Transverse colon (tissue), 4 donors: Measurements from ENCODE around the gene KRT74.

Source experiments
- CTCF ChIP-seq, 5 experiments: fragments of 200-600 bp in 3 of 5; fragments of 450-650 bp in 2 of 5; sonication (generic) in 3 of 5; IDR thresholded peaks; 1 replicate in 2 of 5; 2 replicates in 3 of 5; pipeline ENCODE4 v1.5.1; 2016 to 2017; ENCODE audit warnings: antibody characterized with exemption in 5 of 5, inconsistent platforms in 3 of 5, mild to moderate bottlenecking in 2 of 5, moderate library complexity in 1 of 5
- POLR2A ChIP-seq: fragments of 450-650 bp; IDR thresholded peaks from one replicate; pipeline ENCODE4 v1.6.1; 2016; ENCODE audit warnings: antibody characterized with exemption, mild to moderate bottlenecking, moderate library complexity
- POLR2AphosphoS5 ChIP-seq, 3 donors: sonication (generic); formaldehyde crosslinking; IDR thresholded peaks; one replicate each; pipeline ENCODE4 v1.6.1; 2016; ENCODE audit warnings: antibody characterized with exemption in 3 of 3

- TF ChIP-seq POLR2AphosphoS5 (IDR thresholded peaks at IDR 0.05) (no peak), CTCF (IDR thresholded peaks at IDR 0.05) (no peak), POLR2A (no peak)
Observed at GRCh38 chr12:52521175-52521567, 52.5 kb downstream of the KRT74 start.
